OCI-LY3 (cell line): Measurements from ENCODE around the gene HID1.

Source experiments
- EZH2phosphoT487 ChIP-seq: fragments of 200-600 bp; shearing (Covaris generic); IDR thresholded peaks from 2 replicates; pipeline ENCODE4 v1.6.1; 2018; ENCODE audit warnings: antibody characterized with exemption, mixed run types, low read depth
- TF ChIP-seq, protein P1 (sequence below): fragments of 200-600, 300-600 bp; sonication (generic); IDR thresholded peaks from 2 replicates; pipeline ENCODE4 v1.5.1; 2014; ENCODE audit warnings: antibody characterized with exemption, low read length, low read depth

DNA sequence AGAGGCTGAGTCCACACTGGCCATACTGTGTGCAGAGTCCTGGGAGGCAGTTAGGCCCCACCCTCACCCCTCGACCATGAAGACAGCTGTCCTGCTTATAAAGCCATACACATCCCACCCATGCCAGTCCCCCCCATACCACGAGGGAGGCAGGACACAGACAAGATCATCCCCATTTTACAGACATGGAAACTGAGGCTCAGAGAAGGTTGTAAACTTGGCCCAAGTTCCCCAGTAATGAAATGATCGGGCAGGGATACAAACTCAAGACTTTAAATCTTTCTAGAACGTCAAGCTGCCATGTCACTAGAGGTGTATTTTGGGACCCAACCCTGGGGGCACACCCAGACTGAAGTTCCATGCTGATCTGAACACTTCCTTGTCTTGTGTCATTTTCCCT lies 16.5 kb downstream of the HID1 start:
- TF ChIP-seq EZH2phosphoT487: no peak
- TF ChIP-seq, protein P1, sequence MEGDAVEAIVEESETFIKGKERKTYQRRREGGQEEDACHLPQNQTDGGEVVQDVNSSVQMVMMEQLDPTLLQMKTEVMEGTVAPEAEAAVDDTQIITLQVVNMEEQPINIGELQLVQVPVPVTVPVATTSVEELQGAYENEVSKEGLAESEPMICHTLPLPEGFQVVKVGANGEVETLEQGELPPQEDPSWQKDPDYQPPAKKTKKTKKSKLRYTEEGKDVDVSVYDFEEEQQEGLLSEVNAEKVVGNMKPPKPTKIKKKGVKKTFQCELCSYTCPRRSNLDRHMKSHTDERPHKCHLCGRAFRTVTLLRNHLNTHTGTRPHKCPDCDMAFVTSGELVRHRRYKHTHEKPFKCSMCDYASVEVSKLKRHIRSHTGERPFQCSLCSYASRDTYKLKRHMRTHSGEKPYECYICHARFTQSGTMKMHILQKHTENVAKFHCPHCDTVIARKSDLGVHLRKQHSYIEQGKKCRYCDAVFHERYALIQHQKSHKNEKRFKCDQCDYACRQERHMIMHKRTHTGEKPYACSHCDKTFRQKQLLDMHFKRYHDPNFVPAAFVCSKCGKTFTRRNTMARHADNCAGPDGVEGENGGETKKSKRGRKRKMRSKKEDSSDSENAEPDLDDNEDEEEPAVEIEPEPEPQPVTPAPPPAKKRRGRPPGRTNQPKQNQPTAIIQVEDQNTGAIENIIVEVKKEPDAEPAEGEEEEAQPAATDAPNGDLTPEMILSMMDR: no peak
